Measurements from ENCODE around the gene EVC2. TPM values are rescaled to one million over a fixed set of nuclear protein-coding genes. Genes with fewer than 3 reads are reported as not detected.

The EVC2 gene
- total RNA-seq, 2 experiments from 2014 or later: 0.68 to 0.69 TPM

GRCh38 chr4:5656415-5656814 lies 51.9 kb downstream of the EVC2 start:
- no peak for ATAC-seq (ENCODE audit: low read depth)
- H3K27me3 Mint-ChIP-seq: no peaks in the 10 kb centered on the region
- H3K36me3 Mint-ChIP-seq: no peaks in the 10 kb centered on the region
- POLR2A ChIA-PET: no interaction called here
- H3K4me1 Mint-ChIP-seq: no peaks in the 10 kb centered on the region
- H3K9me3 Mint-ChIP-seq: peaks cover 2% of the 10 kb centered on the region
- no peak overlapping the region for H3K4me3 Mint-ChIP-seq
- DNase-seq: no peak
- H3K27ac Mint-ChIP-seq: no peak overlapping the region

- Mint-ChIP-seq H3K36me3 (no peaks in the 10 kb centered on the region), H3K27ac (no peak overlapping the region), H3K4me3 (no peak overlapping the region), H3K4me1 (no peaks in the 10 kb centered on the region), H3K9me3 (peaks cover 6% of the 10 kb centered on the region), H3K27me3 (no peaks in the 10 kb centered on the region)
- ATAC-seq (ENCODE audit: low read depth) (no peak), DNase-seq (no peak)
- POLR2A ChIA-PET: no interaction called here
Observed at GRCh38 chr4:5654791-5655190, 53.6 kb downstream of the EVC2 start.

GRCh38 chr4:5651089-5651488 lies 57.3 kb downstream of the EVC2 start:
- DNase-seq (no peak), ATAC-seq (ENCODE audit: low read depth) (no peak)
- Mint-ChIP-seq H3K4me1 (no peaks in the 10 kb centered on the region), H3K27ac (no peak overlapping the region), H3K36me3 (no peaks in the 10 kb centered on the region), H3K27me3 (no peaks in the 10 kb centered on the region), H3K4me3 (no peak overlapping the region), H3K9me3 (peaks cover 6% of the 10 kb centered on the region)
- POLR2A ChIA-PET: no interaction called here

- ATAC-seq (ENCODE audit: low read depth): no peak
Observed at GRCh38 chr4:5650040-5650439, 58.3 kb downstream of the EVC2 start.

GRCh38 chr4:5647351-5647750 lies 61.0 kb downstream of the EVC2 start:
- Mint-ChIP-seq H3K4me1 (no peaks in the 10 kb centered on the region), H3K36me3 (no peaks in the 10 kb centered on the region), H3K9me3 (peaks cover 9% of the 10 kb centered on the region), H3K27ac (no peak overlapping the region), H3K4me3 (no peak overlapping the region), H3K27me3 (no peaks in the 10 kb centered on the region)
- POLR2A ChIA-PET: no interaction called here
- DNase-seq (no peak), ATAC-seq (ENCODE audit: low read depth) (no peak)

More at GRCh38 chr4:5650040-5650439, 58.3 kb downstream of the EVC2 start:
- Mint-ChIP-seq H3K36me3 (no peaks in the 10 kb centered on the region), H3K27me3 (no peaks in the 10 kb centered on the region), H3K4me1 (no peaks in the 10 kb centered on the region), H3K27ac (no peak overlapping the region), H3K9me3 (peaks cover 9% of the 10 kb centered on the region), H3K4me3 (no peak overlapping the region)
- DNase-seq: no peak
- POLR2A ChIA-PET: no interaction called here

- POLR2A ChIA-PET: no interaction called here
- ATAC-seq (ENCODE audit: low read depth): no peak
Observed at GRCh38 chr4:5640096-5640495, 68.3 kb downstream of the EVC2 start.

GRCh38 chr4:5639556-5639955 lies 68.8 kb downstream of the EVC2 start:
- Mint-ChIP-seq H3K4me1 (no peaks in the 10 kb centered on the region), H3K4me3 (no peak overlapping the region), H3K27me3 (no peaks in the 10 kb centered on the region), H3K36me3 (no peaks in the 10 kb centered on the region), H3K27ac (no peak overlapping the region), H3K9me3 (no peaks in the 10 kb centered on the region)
- POLR2A ChIA-PET: no interaction called here
- no peak for ATAC-seq (ENCODE audit: low read depth)
- DNase-seq: no peak

More at GRCh38 chr4:5640096-5640495, 68.3 kb downstream of the EVC2 start:
- Mint-ChIP-seq H3K36me3 (no peaks in the 10 kb centered on the region), H3K9me3 (no peaks in the 10 kb centered on the region), H3K4me1 (no peaks in the 10 kb centered on the region), H3K27me3 (no peaks in the 10 kb centered on the region), H3K27ac (no peak overlapping the region), H3K4me3 (no peak overlapping the region)
- DNase-seq: no peak

GRCh38 chr4:5638976-5639375 lies 69.4 kb downstream of the EVC2 start:
- DNase-seq (no peak), ATAC-seq (ENCODE audit: low read depth) (no peak)
- no peaks in the 10 kb centered on the region for H3K9me3 Mint-ChIP-seq
- H3K36me3 Mint-ChIP-seq: no peaks in the 10 kb centered on the region
- no peak overlapping the region for H3K27ac Mint-ChIP-seq
- H3K4me1 Mint-ChIP-seq: no peaks in the 10 kb centered on the region
- POLR2A ChIA-PET: no interaction called here
- H3K27me3 Mint-ChIP-seq: no peaks in the 10 kb centered on the region
- no peak overlapping the region for H3K4me3 Mint-ChIP-seq

GRCh38 chr4:5638316-5638715 lies 70.0 kb downstream of the EVC2 start:
- Mint-ChIP-seq H3K4me3 (no peak overlapping the region), H3K4me1 (no peaks in the 10 kb centered on the region), H3K27me3 (no peaks in the 10 kb centered on the region), H3K27ac (no peak overlapping the region), H3K9me3 (no peaks in the 10 kb centered on the region), H3K36me3 (no peaks in the 10 kb centered on the region)
- DNase-seq (no peak), ATAC-seq (ENCODE audit: low read depth) (no peak)
- POLR2A ChIA-PET: no interaction called here

- POLR2A ChIA-PET: no interaction called here
- Mint-ChIP-seq H3K4me1 (no peaks in the 10 kb centered on the region), H3K36me3 (no peaks in the 10 kb centered on the region), H3K27me3 (no peaks in the 10 kb centered on the region), H3K4me3 (no peak overlapping the region), H3K9me3 (no peaks in the 10 kb centered on the region), H3K27ac (no peak overlapping the region)
- ATAC-seq (ENCODE audit: low read depth) (no peak), DNase-seq (no peak)
Observed at GRCh38 chr4:5636766-5637670, 71.3 kb downstream of the EVC2 start.

GRCh38 chr4:5635826-5636195 lies 72.5 kb downstream of the EVC2 start:
- POLR2A ChIA-PET: no interaction called here
- no peak for ATAC-seq (ENCODE audit: low read depth)
- Mint-ChIP-seq H3K4me1 (no peaks in the 10 kb centered on the region), H3K36me3 (no peaks in the 10 kb centered on the region), H3K27me3 (no peaks in the 10 kb centered on the region), H3K4me3 (no peak overlapping the region), H3K9me3 (no peaks in the 10 kb centered on the region), H3K27ac (no peak overlapping the region)
- DNase-seq: no peak

GRCh38 chr4:5632571-5632970 lies 75.8 kb downstream of the EVC2 start:
- Mint-ChIP-seq H3K27ac (no peak overlapping the region), H3K36me3 (no peaks in the 10 kb centered on the region), H3K27me3 (no peaks in the 10 kb centered on the region), H3K4me3 (no peak overlapping the region), H3K4me1 (no peaks in the 10 kb centered on the region), H3K9me3 (no peaks in the 10 kb centered on the region)
- POLR2A ChIA-PET: no interaction called here
- DNase-seq (no peak), ATAC-seq (ENCODE audit: low read depth) (no peak)

- no peaks in the 10 kb centered on the region for H3K27me3 Mint-ChIP-seq
- no peak overlapping the region for H3K27ac Mint-ChIP-seq
- H3K36me3 Mint-ChIP-seq: no peaks in the 10 kb centered on the region
- POLR2A ChIA-PET: no interaction called here
- no peaks in the 10 kb centered on the region for H3K9me3 Mint-ChIP-seq
- H3K4me3 Mint-ChIP-seq: no peak overlapping the region
- ATAC-seq (ENCODE audit: low read depth) (no peak), DNase-seq (no peak)
- no peaks in the 10 kb centered on the region for H3K4me1 Mint-ChIP-seq
Observed at GRCh38 chr4:5632066-5632440, 76.3 kb downstream of the EVC2 start.

- POLR2A ChIA-PET: no interaction called here
- no peaks in the 10 kb centered on the region for H3K27me3 Mint-ChIP-seq
Observed at GRCh38 chr4:5631352-5632065, 76.8 kb downstream of the EVC2 start.

More at GRCh38 chr4:5631352-5632065, 76.8 kb downstream of the EVC2 start:
- ATAC-seq (ENCODE audit: low read depth) (no peak), DNase-seq (no peak)
- no peaks in the 10 kb centered on the region for H3K36me3 Mint-ChIP-seq
- no peak overlapping the region for H3K4me3 Mint-ChIP-seq
- H3K9me3 Mint-ChIP-seq: no peaks in the 10 kb centered on the region
- no peak overlapping the region for H3K27ac Mint-ChIP-seq
- H3K4me1 Mint-ChIP-seq: no peaks in the 10 kb centered on the region
